Stimulated activated CD4-positive, alpha-beta T cell treated with anti-CD3 and anti-CD28 coated beads, Interleukin-12 subunit alpha, Interleukin-12 subunit beta, amount 100 ng/mL, for 24 hours (primary cell): ENCODE results near the gene BBOF1.

Source experiments
- DNase-seq, 2 experiments: peaks; one replicate each; pipeline ENCODE4 v3.0.0-alpha.2; 2020; ENCODE audit warnings: low read depth in 2 of 2

Gene BBOF1

GRCh38 chr14:74022346-74022745 is 3.2 kb downstream of the BBOF1 start:
- no peak for DNase-seq

DNA sequence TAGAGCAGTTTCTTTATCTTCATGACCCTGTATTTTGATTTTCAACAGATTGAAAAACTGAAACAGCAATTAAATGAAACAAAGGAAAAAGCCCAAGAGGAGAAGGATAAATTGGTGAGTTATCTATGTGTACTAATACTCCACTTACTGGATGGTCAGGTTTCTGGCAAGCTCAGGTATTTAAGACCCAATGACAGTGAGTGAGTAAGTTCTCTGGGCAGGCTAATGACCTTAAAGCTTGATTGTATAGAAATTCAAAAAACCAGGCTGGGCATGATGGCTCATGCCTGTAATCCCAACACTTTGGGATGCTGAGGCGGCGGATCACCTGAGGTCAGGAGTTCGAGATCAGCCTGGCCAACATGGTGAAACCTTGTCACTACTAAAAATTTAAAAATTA is 10.0 kb downstream of the BBOF1 start:
- DNase-seq, result no peak

DNA sequence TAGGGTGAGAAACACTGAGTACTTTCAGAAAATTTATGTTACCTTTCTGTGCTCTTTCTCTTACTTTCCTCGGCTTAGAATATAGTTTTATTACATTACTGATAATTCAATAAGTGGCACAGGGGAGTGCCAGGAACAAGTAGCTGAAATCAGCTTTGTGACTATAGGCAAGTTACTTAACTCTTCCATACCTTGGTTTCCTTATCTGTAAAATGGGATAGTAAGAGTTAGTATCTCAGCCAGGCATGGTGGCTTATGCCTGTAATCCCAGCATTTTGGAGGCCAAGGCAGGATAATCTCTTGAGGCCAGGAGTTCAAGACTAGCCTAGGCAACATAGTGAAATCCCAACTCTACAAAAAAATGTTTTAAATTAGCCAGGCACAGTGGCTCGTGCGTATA is 15.4 kb downstream of the BBOF1 start:
- no peak for DNase-seq

GRCh38 chr14:74035556-74035955 is 16.4 kb downstream of the BBOF1 start:
- DNase-seq, result no peak

DNA sequence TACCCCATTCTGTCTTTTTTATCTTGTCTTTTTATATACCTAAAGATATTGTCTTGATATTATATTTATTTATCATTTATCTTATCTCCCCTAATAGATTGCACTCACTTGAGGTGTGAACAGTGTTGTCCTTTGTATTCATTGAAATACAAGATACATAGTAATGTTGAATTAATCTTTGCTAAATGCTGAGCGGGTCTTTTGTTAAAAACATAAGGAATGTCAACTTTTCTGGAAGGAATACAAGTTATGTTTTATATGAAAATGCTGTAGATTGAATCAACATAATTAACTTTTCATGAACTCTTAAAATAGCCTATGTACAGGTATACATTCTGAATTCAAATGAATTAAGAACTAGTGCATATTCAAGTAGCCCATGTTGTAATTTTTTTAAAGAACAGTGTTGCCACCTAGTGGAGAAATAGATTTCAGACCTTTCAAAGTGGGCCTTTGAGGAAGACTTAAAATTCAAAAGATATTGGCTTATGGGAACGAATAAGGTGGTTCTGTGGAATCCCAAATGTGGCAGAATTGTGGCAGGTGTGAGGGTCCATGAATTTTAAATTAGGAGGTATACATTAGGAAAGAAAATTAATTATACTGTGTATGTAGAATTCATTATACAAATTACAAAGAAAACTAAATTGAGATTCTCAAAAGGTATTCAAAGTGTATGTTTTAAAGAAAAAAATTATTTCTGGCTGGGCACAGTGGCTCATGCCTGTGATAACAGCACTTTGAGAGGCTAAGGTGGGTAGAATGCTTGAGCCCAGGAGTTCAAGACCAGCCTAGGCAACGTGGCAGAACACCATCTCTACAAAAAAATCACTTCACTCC is 19.1 kb downstream of the BBOF1 start:
- no peak for DNase-seq

DNA sequence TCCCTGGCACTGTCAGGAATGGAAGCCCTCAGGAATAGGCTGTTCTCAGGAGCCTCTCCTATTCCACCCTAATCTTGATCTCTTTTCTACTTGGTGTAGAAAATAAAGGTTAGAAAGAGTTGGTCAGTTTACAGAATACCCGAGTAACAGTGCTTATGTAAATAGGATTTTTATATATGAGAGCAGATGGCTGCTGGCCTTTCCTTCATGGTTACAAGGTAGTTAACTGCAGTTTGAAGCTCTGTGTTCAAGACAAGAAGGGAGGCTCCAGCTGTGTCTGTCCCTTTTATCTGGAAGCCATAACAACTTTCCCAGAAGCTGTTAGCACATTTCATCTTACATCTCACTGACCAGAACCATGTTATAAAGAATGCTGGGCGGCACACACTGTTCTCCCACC is 23.1 kb downstream of the BBOF1 start:
- no peak for DNase-seq

GRCh38 chr14:74045522-74045921 is 26.4 kb downstream of the BBOF1 start:
- DNase-seq, result no peak

DNA sequence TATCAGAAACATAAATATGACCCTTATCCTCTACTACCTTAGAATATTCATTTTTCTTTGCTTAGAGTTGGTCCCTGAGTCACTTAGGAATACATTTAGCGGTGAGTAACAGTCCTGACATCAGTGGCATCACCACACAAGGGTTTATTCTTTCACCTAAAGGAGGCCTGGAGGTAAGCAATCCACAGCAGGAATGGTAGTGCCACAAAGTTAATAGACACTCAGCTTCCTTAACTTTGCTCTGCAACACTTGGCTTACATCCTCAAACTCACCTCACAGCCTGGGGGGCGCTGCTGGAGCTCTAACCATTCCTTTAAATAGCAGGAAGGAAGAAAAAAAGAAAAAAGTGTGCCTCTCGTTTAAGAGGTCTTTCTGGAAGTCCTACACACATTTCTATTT is 29.1 kb downstream of the BBOF1 start:
- no peak for DNase-seq

GRCh38 chr14:74049876-74050495 is 30.8 kb downstream of the BBOF1 start:
- DNase-seq, result no peak

- no peak for DNase-seq
Measured at GRCh38 chr14:74062809-74063150, 43.6 kb downstream of the BBOF1 start.

DNA sequence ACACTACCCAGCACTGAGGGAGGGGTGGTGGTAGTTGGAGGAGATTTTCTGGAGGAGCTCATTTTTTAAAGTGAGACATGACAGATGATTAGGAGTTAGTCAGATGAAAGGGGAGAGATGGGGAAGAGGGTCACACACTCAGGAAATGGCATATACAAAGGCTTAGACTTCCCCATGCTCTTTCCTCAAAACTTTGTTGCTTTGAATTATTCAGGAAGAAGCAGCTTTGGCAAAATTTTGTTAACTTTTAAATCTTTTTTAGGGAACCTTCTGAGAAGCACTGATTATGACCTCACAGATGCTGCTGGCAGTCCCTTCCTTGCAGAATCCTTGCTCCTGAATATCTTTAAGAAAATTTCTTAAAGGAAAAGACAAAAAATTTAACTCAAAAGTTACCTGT is 45.3 kb downstream of the BBOF1 start:
- no peak for DNase-seq

GRCh38 chr14:74064883-74065282 is 45.7 kb downstream of the BBOF1 start:
- no peak for DNase-seq

GRCh38 chr14:74065746-74066575 is 46.8 kb downstream of the BBOF1 start:
- no peak for DNase-seq

DNA sequence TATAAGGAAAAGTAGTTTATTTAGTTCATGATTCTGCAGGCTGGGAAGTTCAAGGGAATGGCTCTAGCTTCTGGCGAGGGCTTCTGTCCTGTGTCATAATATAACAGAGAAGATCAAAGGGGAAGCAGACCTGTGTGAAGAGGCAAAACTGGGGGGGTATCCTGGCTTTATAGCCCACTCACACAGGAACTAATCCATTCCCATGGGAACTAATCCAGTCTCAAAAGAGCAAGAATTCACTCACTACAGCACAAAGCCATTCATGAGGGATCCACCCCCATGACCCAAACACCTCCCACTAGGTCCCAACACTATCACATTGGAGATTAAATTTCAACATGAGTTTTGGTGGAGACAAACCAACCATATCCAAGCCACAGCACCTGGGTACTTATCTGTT is 58.3 kb downstream of the BBOF1 start:
- DNase-seq, result no peak

- DNase-seq, result no peak
Measured at GRCh38 chr14:74080820-74081460, 61.8 kb downstream of the BBOF1 start.

DNA sequence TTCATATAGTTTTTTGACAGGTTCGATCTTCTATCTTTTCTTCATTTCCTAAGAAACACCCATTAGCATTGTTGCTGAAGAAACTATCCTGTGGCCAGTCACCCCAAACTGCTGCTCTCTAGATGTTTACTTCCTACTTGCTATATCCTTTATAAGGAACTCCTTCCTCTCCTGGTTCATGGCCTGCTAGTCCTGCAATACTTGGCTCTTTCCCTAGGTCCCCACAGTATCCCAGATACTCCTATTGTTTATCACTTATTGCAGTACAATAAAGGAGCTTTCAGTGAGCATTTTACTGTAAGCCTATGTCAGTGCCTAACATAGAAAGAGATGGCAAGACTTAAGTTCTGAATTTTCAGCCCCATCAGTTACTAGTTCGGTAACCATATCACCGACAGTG is 62.3 kb downstream of the BBOF1 start:
- DNase-seq, result no peak

DNA sequence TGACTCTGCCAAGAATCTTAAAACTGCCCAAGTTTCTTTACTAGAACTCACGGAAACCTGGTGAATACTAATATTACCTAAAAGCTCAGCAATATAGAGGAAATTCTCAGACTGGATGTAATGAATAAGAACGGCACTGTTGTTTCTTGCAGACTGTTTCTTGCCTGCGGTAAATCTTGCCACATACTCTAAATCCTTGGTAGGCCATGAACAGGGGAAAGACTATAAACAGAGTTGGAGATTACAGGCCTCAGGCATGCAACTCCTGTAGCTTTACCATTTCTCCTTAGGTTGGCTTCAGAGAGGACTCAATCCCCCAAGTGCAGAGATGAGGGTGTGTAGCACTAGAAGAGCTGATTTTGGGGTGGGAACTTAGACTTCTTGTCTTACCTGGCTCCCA is 64.0 kb downstream of the BBOF1 start:
- no peak for DNase-seq

DNA sequence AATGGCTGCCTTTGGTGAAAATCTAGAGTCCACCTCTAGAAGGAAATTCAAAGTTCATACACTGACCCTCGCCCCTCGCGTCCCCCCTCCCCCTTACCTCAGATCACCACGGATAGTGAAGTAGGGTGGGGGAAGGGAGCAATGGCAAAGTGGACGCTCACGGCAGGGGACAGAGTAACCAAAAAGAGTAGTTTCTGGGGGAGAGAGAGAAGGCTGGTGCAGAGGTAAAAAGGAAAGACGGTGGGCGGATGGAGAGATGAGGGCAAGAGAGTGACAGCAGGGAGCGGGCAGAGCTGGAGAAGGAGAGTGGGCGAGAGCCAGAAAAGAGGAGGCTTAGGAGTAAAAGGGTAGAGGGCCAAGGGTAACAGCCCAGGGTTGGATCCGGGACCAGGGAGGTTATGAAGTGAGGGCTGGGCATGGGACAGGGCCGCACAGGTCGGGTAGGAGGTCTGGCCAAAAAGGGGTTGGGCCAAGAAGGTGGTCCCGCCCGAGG is 64.7 kb downstream of the BBOF1 start:
- DNase-seq, result no peak

GRCh38 chr14:74084277-74085046 is 65.3 kb downstream of the BBOF1 start, which contains the start of the genes ALDH6A1 and LIN52:
Gene ALDH6A1, minus strand, starts transcription at chr14:74084453. Its CDS starts 59 bp downstream, at chr14:74084394.
Gene LIN52, plus strand, starts transcription at chr14:74084956. Its CDS starts 19 bp downstream, at chr14:74084975.
- DNase-seq, result peak; percentile 99 to 100

DNA sequence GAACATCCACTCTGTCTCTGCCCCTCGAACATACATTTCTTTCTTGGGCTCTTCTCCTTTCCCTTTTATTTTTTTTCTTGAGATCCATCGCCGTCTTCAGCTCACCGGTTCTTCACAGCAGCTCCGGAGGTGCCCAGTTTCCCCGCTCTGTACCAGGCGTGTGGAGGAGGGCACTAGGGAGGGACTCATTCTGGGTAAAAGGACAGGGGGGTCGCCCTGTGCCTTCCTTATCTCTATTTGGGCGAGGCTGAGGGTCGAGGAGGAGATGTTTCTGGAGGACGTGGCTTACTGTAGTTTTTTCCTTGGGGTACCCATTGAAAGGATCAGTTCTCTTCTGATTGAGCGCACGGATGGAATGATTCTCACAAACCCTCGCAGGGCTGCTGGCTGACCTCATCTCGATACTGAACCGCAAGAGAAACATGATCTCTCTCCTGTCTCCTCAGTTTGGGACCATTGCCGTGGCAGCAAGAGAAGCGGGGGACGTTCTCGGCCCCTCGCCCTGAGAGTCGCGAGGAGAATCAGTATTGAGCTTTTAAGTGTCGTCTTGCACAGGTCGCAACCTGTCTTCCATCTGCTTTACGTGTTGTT is 66.0 kb downstream of the BBOF1 start:
- DNase-seq, result peak in 1 of 2 experiments; percentile 7

DNA sequence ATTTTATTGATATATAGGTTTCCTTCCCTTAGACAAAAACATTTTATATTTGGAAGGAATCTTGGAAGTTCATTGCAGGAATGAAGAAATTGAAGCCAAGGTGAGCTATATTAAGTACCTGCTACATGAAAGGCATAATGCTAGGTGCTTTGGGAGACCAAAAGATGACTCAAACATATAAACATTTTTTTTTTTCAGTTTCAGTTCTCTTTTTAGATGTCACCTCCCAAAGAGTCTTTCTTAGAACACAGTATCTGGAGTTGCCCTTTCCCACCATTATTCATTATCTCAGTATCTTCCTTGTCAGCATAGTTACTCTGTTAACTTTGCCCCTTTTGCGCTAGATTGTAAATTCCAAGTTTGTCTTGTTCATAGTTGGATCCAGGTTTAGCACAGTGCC is 66.7 kb downstream of the BBOF1 start:
- DNase-seq, result no peak
